HEK293 (cell line): ENCODE measurements around the gene ANTXR2.
A peak's percentile ranks its signal among the peaks of the same experiment; 100 is the strongest.

Experiments used
- YY1 ChIP-seq: fragments of 450-650 bp; formaldehyde crosslinking; IDR thresholded peaks from 2 replicates; pipeline ENCODE4 v1.5.1; 2018; ENCODE audit warnings: missing biosample characterization, missing genetic modification characterization
- ZNF184 ChIP-seq: fragments of 450-650 bp; IDR thresholded peaks from 2 replicates; pipeline ENCODE4 v1.5.1; 2018; ENCODE audit warnings: missing biosample characterization, mild to moderate bottlenecking, missing genetic modification characterization
- ZNF211 ChIP-seq: fragments of 450-650 bp; formaldehyde crosslinking; IDR thresholded peaks from 2 replicates; pipeline ENCODE4 v1.5.1; 2016; ENCODE audit warnings: low read depth, missing biosample characterization, missing genetic modification characterization
- ZNF239 ChIP-seq: fragments of 450-650 bp; formaldehyde crosslinking; IDR thresholded peaks from 2 replicates; pipeline ENCODE4 v1.5.1; 2016; ENCODE audit warnings: missing biosample characterization, missing genetic modification characterization
- TF ChIP-seq, protein P1 (sequence below): fragments of 450-650 bp; formaldehyde crosslinking; IDR thresholded peaks from 2 replicates; pipeline ENCODE4 v1.5.1; 2016; ENCODE audit warnings: missing biosample characterization, missing genetic modification characterization
- TF ChIP-seq, protein P2 (sequence below): fragments of 450-650 bp; formaldehyde crosslinking; IDR thresholded peaks from 2 replicates; pipeline ENCODE4 v1.5.1; 2017; ENCODE audit warnings: missing biosample characterization, missing genetic modification characterization
- TF ChIP-seq, protein P3 (sequence below): fragments of 450-650 bp; formaldehyde crosslinking; IDR thresholded peaks from 2 replicates; pipeline ENCODE4 v1.5.1; 2016; ENCODE audit warnings: missing biosample characterization, missing genetic modification characterization
- TF ChIP-seq, protein P4 (sequence below): fragments of 450-650 bp; formaldehyde crosslinking; IDR thresholded peaks from 2 replicates; pipeline ENCODE4 v1.5.1; 2016; ENCODE audit warnings: missing biosample characterization, missing genetic modification characterization
- TF ChIP-seq, protein P5 (sequence below): fragments of 450-650 bp; formaldehyde crosslinking; IDR thresholded peaks from 2 replicates; pipeline ENCODE4 v1.5.1; 2016; ENCODE audit warnings: missing biosample characterization, missing genetic modification characterization
- TF ChIP-seq, protein P6 (sequence below): fragments of 450-650 bp; formaldehyde crosslinking; IDR thresholded peaks from 2 replicates; pipeline ENCODE4 v1.5.1; 2016; ENCODE audit warnings: missing biosample characterization, missing genetic modification characterization
- TF ChIP-seq, protein P7 (sequence below): sonication (generic); formaldehyde crosslinking; IDR thresholded peaks from 2 replicates; pipeline ENCODE4 v1.8.1; 2022; ENCODE audit warnings: mild to moderate bottlenecking, moderate library complexity, missing genetic modification reagents
- TF ChIP-seq, protein P8 (sequence below): fragments of 450-650 bp; formaldehyde crosslinking; IDR thresholded peaks from 2 replicates; pipeline ENCODE4 v1.5.1; 2016; ENCODE audit warnings: missing biosample characterization, missing genetic modification characterization, low read depth

DNA sequence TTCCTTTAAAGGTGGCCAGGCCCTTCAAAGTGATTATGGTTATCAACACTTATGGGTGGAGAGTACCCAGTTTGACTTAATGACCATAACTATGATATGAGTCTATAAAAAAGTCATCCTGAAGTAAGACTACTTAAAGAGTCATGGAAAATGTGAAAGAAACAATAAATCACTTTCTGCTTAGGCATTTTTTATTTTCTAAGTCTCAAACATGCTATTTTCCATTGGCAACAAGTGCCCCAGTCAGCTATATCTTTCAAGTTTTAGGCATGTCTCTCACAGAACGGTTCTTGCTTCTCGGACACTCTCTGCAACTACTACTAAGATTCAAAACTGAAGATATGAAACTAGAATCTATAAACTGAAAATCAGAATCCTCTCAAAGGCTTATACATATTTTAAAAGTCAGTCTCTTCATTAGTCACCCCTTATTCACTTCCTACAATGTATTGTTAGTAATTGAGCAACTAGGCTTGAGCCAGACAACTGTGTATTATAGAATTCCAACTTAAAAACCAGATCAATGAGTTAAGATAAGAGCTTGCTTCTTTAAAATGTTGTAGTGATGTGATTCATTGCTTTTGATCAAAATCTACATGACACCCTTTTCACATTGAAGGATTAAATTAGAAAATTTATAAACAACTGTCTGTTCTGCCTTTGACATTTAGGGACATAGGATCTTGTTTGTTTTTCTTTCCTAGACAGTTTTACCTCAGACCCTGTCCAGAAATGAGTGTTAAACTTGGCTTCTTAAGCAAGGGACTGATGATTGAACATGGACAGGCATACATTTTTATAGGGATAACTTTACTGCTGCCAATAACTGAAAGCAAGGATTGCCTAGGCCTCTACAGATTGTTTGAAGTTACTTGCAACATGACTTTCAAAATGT is 2.9 kb downstream of the ANTXR2 start:
- TF ChIP-seq, protein P1, sequence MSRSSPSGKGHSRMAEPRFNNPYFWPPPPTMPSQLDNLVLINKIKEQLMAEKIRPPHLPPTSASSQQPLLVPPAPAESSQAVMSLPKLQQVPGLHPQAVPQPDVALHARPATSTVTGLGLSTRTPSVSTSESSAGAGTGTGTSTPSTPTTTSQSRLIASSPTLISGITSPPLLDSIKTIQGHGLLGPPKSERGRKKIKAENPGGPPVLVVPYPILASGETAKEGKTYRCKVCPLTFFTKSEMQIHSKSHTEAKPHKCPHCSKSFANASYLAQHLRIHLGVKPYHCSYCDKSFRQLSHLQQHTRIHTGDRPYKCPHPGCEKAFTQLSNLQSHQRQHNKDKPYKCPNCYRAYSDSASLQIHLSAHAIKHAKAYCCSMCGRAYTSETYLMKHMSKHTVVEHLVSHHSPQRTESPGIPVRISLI: no peak
- TF ChIP-seq, protein P2, sequence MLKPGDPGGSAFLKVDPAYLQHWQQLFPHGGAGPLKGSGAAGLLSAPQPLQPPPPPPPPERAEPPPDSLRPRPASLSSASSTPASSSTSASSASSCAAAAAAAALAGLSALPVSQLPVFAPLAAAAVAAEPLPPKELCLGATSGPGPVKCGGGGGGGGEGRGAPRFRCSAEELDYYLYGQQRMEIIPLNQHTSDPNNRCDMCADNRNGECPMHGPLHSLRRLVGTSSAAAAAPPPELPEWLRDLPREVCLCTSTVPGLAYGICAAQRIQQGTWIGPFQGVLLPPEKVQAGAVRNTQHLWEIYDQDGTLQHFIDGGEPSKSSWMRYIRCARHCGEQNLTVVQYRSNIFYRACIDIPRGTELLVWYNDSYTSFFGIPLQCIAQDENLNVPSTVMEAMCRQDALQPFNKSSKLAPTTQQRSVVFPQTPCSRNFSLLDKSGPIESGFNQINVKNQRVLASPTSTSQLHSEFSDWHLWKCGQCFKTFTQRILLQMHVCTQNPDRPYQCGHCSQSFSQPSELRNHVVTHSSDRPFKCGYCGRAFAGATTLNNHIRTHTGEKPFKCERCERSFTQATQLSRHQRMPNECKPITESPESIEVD (tag by site-specific recombination): peak; percentile 51; the same call in 1 of the 2 replicates
- TF ChIP-seq ZNF239 (no peak), YY1 (tag by site-specific recombination) (no peak), ZNF184 (no peak), ZNF211 (tag by site-specific recombination) (no peak)
- TF ChIP-seq, protein P3, sequence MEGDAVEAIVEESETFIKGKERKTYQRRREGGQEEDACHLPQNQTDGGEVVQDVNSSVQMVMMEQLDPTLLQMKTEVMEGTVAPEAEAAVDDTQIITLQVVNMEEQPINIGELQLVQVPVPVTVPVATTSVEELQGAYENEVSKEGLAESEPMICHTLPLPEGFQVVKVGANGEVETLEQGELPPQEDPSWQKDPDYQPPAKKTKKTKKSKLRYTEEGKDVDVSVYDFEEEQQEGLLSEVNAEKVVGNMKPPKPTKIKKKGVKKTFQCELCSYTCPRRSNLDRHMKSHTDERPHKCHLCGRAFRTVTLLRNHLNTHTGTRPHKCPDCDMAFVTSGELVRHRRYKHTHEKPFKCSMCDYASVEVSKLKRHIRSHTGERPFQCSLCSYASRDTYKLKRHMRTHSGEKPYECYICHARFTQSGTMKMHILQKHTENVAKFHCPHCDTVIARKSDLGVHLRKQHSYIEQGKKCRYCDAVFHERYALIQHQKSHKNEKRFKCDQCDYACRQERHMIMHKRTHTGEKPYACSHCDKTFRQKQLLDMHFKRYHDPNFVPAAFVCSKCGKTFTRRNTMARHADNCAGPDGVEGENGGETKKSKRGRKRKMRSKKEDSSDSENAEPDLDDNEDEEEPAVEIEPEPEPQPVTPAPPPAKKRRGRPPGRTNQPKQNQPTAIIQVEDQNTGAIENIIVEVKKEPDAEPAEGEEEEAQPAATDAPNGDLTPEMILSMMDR (tag by site-specific recombination): no peak
- TF ChIP-seq, protein P4, sequence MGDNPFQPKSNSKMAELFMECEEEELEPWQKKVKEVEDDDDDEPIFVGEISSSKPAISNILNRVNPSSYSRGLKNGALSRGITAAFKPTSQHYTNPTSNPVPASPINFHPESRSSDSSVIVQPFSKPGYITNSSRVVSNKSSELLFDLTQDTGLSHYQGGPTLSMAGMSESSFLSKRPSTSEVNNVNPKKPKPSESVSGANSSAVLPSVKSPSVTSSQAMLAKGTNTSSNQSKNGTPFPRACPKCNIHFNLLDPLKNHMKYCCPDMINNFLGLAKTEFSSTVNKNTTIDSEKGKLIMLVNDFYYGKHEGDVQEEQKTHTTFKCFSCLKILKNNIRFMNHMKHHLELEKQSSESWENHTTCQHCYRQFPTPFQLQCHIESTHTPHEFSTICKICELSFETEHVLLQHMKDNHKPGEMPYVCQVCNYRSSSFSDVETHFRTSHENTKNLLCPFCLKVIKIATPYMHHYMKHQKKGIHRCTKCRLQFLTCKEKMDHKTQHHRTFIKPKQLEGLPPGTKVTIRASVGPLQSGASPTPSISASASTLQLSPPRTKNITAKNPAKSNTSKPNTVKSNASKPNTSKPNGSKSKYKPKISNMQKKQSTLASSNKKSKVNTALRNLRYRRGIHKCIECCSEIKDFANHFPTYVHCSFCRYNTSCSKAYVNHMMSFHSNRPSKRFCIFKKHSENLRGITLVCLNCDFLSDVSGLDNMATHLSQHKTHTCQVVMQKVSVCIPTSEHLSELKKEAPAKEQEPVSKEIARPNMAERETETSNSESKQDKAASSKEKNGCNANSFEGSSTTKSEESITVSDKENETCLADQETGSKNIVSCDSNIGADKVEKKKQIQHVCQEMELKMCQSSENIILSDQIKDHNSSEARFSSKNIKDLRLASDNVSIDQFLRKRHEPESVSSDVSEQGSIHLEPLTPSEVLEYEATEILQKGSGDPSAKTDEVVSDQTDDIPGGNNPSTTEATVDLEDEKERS (tag by site-specific recombination): no peak
- TF ChIP-seq, protein P5, sequence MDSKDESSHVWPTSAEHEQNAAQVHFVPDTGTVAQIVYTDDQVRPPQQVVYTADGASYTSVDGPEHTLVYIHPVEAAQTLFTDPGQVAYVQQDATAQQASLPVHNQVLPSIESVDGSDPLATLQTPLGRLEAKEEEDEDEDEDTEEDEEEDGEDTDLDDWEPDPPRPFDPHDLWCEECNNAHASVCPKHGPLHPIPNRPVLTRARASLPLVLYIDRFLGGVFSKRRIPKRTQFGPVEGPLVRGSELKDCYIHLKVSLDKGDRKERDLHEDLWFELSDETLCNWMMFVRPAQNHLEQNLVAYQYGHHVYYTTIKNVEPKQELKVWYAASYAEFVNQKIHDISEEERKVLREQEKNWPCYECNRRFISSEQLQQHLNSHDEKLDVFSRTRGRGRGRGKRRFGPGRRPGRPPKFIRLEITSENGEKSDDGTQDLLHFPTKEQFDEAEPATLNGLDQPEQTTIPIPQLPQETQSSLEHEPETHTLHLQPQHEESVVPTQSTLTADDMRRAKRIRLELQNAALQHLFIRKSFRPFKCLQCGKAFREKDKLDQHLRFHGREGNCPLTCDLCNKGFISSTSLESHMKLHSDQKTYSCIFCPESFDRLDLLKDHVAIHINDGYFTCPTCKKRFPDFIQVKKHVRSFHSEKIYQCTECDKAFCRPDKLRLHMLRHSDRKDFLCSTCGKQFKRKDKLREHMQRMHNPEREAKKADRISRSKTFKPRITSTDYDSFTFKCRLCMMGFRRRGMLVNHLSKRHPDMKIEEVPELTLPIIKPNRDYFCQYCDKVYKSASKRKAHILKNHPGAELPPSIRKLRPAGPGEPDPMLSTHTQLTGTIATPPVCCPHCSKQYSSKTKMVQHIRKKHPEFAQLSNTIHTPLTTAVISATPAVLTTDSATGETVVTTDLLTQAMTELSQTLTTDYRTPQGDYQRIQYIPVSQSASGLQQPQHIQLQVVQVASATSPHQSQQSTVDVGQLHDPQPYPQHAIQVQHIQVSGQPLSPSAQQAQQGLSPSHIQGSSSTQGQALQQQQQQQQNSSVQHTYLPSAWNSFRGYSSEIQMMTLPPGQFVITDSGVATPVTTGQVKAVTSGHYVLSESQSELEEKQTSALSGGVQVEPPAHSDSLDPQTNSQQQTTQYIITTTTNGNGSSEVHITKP (tag by site-specific recombination): no peak
- TF ChIP-seq, protein P6, sequence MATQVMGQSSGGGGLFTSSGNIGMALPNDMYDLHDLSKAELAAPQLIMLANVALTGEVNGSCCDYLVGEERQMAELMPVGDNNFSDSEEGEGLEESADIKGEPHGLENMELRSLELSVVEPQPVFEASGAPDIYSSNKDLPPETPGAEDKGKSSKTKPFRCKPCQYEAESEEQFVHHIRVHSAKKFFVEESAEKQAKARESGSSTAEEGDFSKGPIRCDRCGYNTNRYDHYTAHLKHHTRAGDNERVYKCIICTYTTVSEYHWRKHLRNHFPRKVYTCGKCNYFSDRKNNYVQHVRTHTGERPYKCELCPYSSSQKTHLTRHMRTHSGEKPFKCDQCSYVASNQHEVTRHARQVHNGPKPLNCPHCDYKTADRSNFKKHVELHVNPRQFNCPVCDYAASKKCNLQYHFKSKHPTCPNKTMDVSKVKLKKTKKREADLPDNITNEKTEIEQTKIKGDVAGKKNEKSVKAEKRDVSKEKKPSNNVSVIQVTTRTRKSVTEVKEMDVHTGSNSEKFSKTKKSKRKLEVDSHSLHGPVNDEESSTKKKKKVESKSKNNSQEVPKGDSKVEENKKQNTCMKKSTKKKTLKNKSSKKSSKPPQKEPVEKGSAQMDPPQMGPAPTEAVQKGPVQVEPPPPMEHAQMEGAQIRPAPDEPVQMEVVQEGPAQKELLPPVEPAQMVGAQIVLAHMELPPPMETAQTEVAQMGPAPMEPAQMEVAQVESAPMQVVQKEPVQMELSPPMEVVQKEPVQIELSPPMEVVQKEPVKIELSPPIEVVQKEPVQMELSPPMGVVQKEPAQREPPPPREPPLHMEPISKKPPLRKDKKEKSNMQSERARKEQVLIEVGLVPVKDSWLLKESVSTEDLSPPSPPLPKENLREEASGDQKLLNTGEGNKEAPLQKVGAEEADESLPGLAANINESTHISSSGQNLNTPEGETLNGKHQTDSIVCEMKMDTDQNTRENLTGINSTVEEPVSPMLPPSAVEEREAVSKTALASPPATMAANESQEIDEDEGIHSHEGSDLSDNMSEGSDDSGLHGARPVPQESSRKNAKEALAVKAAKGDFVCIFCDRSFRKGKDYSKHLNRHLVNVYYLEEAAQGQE (tag by site-specific recombination): no peak
- TF ChIP-seq, protein P7, sequence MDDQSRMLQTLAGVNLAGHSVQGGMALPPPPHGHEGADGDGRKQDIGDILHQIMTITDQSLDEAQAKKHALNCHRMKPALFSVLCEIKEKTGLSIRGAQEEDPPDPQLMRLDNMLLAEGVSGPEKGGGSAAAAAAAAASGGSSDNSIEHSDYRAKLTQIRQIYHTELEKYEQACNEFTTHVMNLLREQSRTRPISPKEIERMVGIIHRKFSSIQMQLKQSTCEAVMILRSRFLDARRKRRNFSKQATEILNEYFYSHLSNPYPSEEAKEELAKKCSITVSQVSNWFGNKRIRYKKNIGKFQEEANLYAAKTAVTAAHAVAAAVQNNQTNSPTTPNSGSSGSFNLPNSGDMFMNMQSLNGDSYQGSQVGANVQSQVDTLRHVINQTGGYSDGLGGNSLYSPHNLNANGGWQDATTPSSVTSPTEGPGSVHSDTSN (CRISPR knock-in tag): no peak
- TF ChIP-seq, protein P8, sequence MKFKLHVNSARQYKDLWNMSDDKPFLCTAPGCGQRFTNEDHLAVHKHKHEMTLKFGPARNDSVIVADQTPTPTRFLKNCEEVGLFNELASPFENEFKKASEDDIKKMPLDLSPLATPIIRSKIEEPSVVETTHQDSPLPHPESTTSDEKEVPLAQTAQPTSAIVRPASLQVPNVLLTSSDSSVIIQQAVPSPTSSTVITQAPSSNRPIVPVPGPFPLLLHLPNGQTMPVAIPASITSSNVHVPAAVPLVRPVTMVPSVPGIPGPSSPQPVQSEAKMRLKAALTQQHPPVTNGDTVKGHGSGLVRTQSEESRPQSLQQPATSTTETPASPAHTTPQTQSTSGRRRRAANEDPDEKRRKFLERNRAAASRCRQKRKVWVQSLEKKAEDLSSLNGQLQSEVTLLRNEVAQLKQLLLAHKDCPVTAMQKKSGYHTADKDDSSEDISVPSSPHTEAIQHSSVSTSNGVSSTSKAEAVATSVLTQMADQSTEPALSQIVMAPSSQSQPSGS (tag by site-specific recombination): no peak
